T-cell (primary cell): ENCODE data around the gene PTPRD. TPM values are rescaled to one million over a fixed set of nuclear protein-coding genes. Genes with fewer than 3 reads are reported as not detected.

Source experiments
- ATAC-seq, 4 experiments: fragments of 200-7000 bp in 3 of 4; fragments of 150-1000 bp in 1 of 4; cut with Tn5 transposase; replicated peaks in 1 of 4; 1 replicate in 3 of 4; 2 replicates in 1 of 4; pipeline ENCODE4 v1.10.0; 2021; ENCODE audit warnings: moderate library complexity in 3 of 4, mild to moderate bottlenecking in 2 of 4, moderate number of reproducible peaks in 1 of 4
- CTCF ChIA-PET, 2 donors: fragments of 300-600 bp; sonication (Branson Sonifier 250); formaldehyde crosslinking; loops; one replicate each; lab custom pipeline; 2022; ENCODE audit warnings: antibody characterized with exemption in 2 of 2; lab: Charles Lee
- POLR2A ChIA-PET, 2 donors: fragments of 300-600 bp; sonication (Branson Sonifier 250); formaldehyde crosslinking; loops; one replicate each; lab custom pipeline; 2022; ENCODE audit warnings: antibody characterized with exemption in 2 of 2; lab: Charles Lee
- DNase-seq, 35 experiments: peaks; one replicate each; pipeline versions ENCODE4 v3.0.0 to v3.0.0-alpha.2; 2013 to 2023
- H3K27ac ChIP-seq: one replicate; pipeline ENCODE4 v1.5.1; 2013; ENCODE audit warnings: low read length
- H3K27me3 ChIP-seq, 2 experiments: replicated peaks in 1 of 2; 1 replicate in 1 of 2; 2 replicates in 1 of 2; pipeline versions ENCODE4 v1.6.1 to v1.7.0; 2013; ENCODE audit warnings: low read length in 1 of 2, mixed read lengths in 1 of 2; ENCODE audit not compliant: control insufficient read depth in 2 of 2, insufficient read depth in 2 of 2; ENCODE audit errors: extremely low read depth in 1 of 2
- H3K36me3 ChIP-seq, 2 donors: 1 replicate in 1 of 2; 2 replicates in 1 of 2; pipeline versions ENCODE4 v1.6.1 to v1.7.0; 2013; ENCODE audit warnings: low read length in 1 of 2; ENCODE audit not compliant: control insufficient read depth in 2 of 2, insufficient read depth in 1 of 2; ENCODE audit errors: extremely low read depth in 1 of 2
- H3K4me1 ChIP-seq, 2 experiments: 1 replicate in 1 of 2; 2 replicates in 1 of 2; pipeline versions ENCODE4 v1.6.1 to v1.7.0; 2013; ENCODE audit warnings: low read length in 2 of 2, mixed read lengths in 1 of 2; ENCODE audit not compliant: insufficient read depth in 2 of 2, control insufficient read depth in 1 of 2; ENCODE audit errors: extremely low read depth in 1 of 2
- H3K4me3 ChIP-seq, 2 donors: 1 replicate in 1 of 2; 2 replicates in 1 of 2; pipeline versions ENCODE4 v1.5.1 to v1.7.0; 2013; ENCODE audit warnings: mild to moderate bottlenecking in 2 of 2, low read length in 1 of 2, moderate library complexity in 1 of 2; ENCODE audit not compliant: control insufficient read depth in 1 of 2; ENCODE audit errors: extremely low read depth in 1 of 2
- H3K9me3 ChIP-seq: 2 replicates; pipeline ENCODE4 v1.7.0; 2013
- H3K27ac Mint-ChIP-seq, 2 donors: one replicate each; pipeline ENCODE4 v1.8.0; 2020 to 2021; ENCODE audit warnings: mild to moderate bottlenecking in 2 of 2, mixed read lengths in 2 of 2
- H3K27me3 Mint-ChIP-seq, 2 donors: one replicate each; pipeline ENCODE4 v1.8.0; 2021 to 2022; ENCODE audit warnings: mixed read lengths in 2 of 2
- H3K36me3 Mint-ChIP-seq: one replicate; pipeline ENCODE4 v1.8.0; 2021; ENCODE audit warnings: mixed read lengths
- H3K4me1 Mint-ChIP-seq, 3 donors: one replicate each; pipeline ENCODE4 v1.8.0; 2020 to 2022; ENCODE audit warnings: mixed read lengths in 3 of 3, mild to moderate bottlenecking in 1 of 3
- H3K4me3 Mint-ChIP-seq, 3 donors: one replicate each; pipeline ENCODE4 v1.8.0; 2020 to 2022; ENCODE audit warnings: mild to moderate bottlenecking in 3 of 3, mixed read lengths in 3 of 3, moderate library complexity in 3 of 3
- H3K9me3 Mint-ChIP-seq, 3 donors: one replicate each; pipeline ENCODE4 v1.8.0; 2020 to 2022; ENCODE audit warnings: mixed read lengths in 3 of 3
- WGBS: methylation state at CpG from one replicate; pipeline ENCODE4 v1.1.5; 2013; ENCODE audit warnings: missing lambda C conversion rate; ENCODE audit not compliant: insufficient coverage; 5-methylcytosine and 5-hydroxymethylcytosine counted together
- total RNA-seq, 35 experiments: library from RNA in 6 of 35; stranded (reverse) in 6 of 35; fragments of 120-200 nt in 1 of 35; gene quantifications; one replicate each; pipeline versions ENCODE4 v1.2.1 to v1.2.4 and lab custom pipeline; 2013 to 2026

Gene PTPRD
- total RNA-seq, 5 donors from 2014 or later (not counting 1 experiment from before 2014, with no cell fraction given): 0.13 to 0.61 (median 0.38) TPM; not detected in 2

- no CpG with 5 or more reads among the region's 3 CpGs for WGBS
- H3K27ac ChIP-seq: no peak overlapping the region
- Mint-ChIP-seq H3K36me3 (no peaks in the 10 kb centered on the region), H3K27ac (no peak overlapping the region), H3K27me3 (no peaks in the 10 kb centered on the region), H3K4me3 (no peak overlapping the region), H3K4me1 (no peaks in the 10 kb centered on the region), H3K9me3 (no peaks in the 10 kb centered on the region)
- POLR2A ChIA-PET: no interaction called here
- H3K4me1 ChIP-seq: no peaks in the 10 kb centered on the region
- H3K9me3 ChIP-seq: no peaks in the 10 kb centered on the region
- no peak for DNase-seq
- no peak for ATAC-seq
- H3K4me3 ChIP-seq: no peak overlapping the region
- no peaks in the 10 kb centered on the region for H3K27me3 ChIP-seq
- no peaks in the 10 kb centered on the region for H3K36me3 ChIP-seq
- CTCF ChIA-PET: no interaction called here
Observed at GRCh38 chr9:8533681-8534080, 2079.1 kb downstream of the PTPRD start.

- H3K4me3 ChIP-seq: no peak overlapping the region
- no peaks in the 10 kb centered on the region for H3K9me3 Mint-ChIP-seq
- H3K36me3 Mint-ChIP-seq: no peaks in the 10 kb centered on the region
- no peaks in the 10 kb centered on the region for H3K4me1 ChIP-seq
- DNase-seq: no peak
- POLR2A ChIA-PET: no interaction called here
- no peak overlapping the region for H3K27ac Mint-ChIP-seq
- no peaks in the 10 kb centered on the region for H3K27me3 Mint-ChIP-seq
- no peak overlapping the region for H3K27ac ChIP-seq
- H3K9me3 ChIP-seq: no peaks in the 10 kb centered on the region
- H3K36me3 ChIP-seq: no peaks in the 10 kb centered on the region
- CTCF ChIA-PET: no interaction called here
- no peaks in the 10 kb centered on the region for H3K4me1 Mint-ChIP-seq
- no peak for ATAC-seq
- H3K27me3 ChIP-seq: no peaks in the 10 kb centered on the region
- WGBS: 84% methylated on average over 2 of the region's 8 CpGs
- H3K4me3 Mint-ChIP-seq: no peak overlapping the region
Observed at GRCh38 chr9:8531826-8532415, 2080.9 kb downstream of the PTPRD start.

GRCh38 chr9:8521112-8521511 lies 2091.7 kb downstream of the PTPRD start:
- H3K9me3 Mint-ChIP-seq: no peaks in the 10 kb centered on the region
- ChIA-PET POLR2A (no interaction called here), CTCF (no interaction called here)
- H3K4me3 ChIP-seq: no peak overlapping the region
- H3K4me3 Mint-ChIP-seq: no peak overlapping the region
- H3K36me3 Mint-ChIP-seq: no peaks in the 10 kb centered on the region
- H3K36me3 ChIP-seq: no peaks in the 10 kb centered on the region
- ATAC-seq (no peak), DNase-seq (no peak)
- H3K9me3 ChIP-seq: no peaks in the 10 kb centered on the region
- H3K27me3 Mint-ChIP-seq: no peaks in the 10 kb centered on the region
- no peaks in the 10 kb centered on the region for H3K4me1 ChIP-seq
- no peaks in the 10 kb centered on the region for H3K4me1 Mint-ChIP-seq
- H3K27me3 ChIP-seq: no peaks in the 10 kb centered on the region
- H3K27ac Mint-ChIP-seq: no peak overlapping the region
- no peak overlapping the region for H3K27ac ChIP-seq
- no CpG with 5 or more reads among the region's 3 CpGs for WGBS

GRCh38 chr9:8515748-8516147 lies 2097.1 kb downstream of the PTPRD start:
- no CpG with 5 or more reads among the region's 2 CpGs for WGBS

GRCh38 chr9:8514760-8515159 lies 2098.0 kb downstream of the PTPRD start:
- H3K9me3 Mint-ChIP-seq: no peaks in the 10 kb centered on the region
- Histone ChIP-seq H3K4me1 (no peaks in the 10 kb centered on the region), H3K4me3 (no peak overlapping the region), H3K27ac (no peak overlapping the region), H3K36me3 (no peaks in the 10 kb centered on the region), H3K9me3 (no peaks in the 10 kb centered on the region), H3K27me3 (no peaks in the 10 kb centered on the region)
- no peaks in the 10 kb centered on the region for H3K27me3 Mint-ChIP-seq
- no peak overlapping the region for H3K27ac Mint-ChIP-seq
- DNase-seq (no peak), ATAC-seq (no peak)
- no peak overlapping the region for H3K4me3 Mint-ChIP-seq
- POLR2A ChIA-PET: interaction anchor here in 1 of 2 donors (0.6 kb wide), 1 partner anchor 68 kb away, joined by 3 read pairs; no protein-coding TSS in a partner anchor
- no peaks in the 10 kb centered on the region for H3K4me1 Mint-ChIP-seq
- WGBS: no CpG with 5 or more reads among the region's 5 CpGs
- CTCF ChIA-PET: no interaction called here
- no peaks in the 10 kb centered on the region for H3K36me3 Mint-ChIP-seq

More at GRCh38 chr9:8515748-8516147, 2097.1 kb downstream of the PTPRD start:
- H3K36me3 ChIP-seq: no peaks in the 10 kb centered on the region
- no peaks in the 10 kb centered on the region for H3K27me3 ChIP-seq
- POLR2A ChIA-PET: interaction anchor here in 1 of 2 donors (0.6 kb wide), 1 partner anchor 23 kb away, joined by 3 read pairs; no protein-coding TSS in a partner anchor
- no peaks in the 10 kb centered on the region for H3K4me1 ChIP-seq
- CTCF ChIA-PET: no interaction called here
- no peaks in the 10 kb centered on the region for H3K9me3 ChIP-seq
- DNase-seq (no peak), ATAC-seq (no peak)
- H3K36me3 Mint-ChIP-seq: no peaks in the 10 kb centered on the region
- no peak overlapping the region for H3K4me3 ChIP-seq
- H3K9me3 Mint-ChIP-seq: no peaks in the 10 kb centered on the region
- no peak overlapping the region for H3K27ac ChIP-seq
- no peak overlapping the region for H3K4me3 Mint-ChIP-seq
- H3K27me3 Mint-ChIP-seq: no peaks in the 10 kb centered on the region
- no peak overlapping the region for H3K27ac Mint-ChIP-seq
- H3K4me1 Mint-ChIP-seq: no peaks in the 10 kb centered on the region

- Mint-ChIP-seq H3K27ac (no peak overlapping the region), H3K27me3 (no peaks in the 10 kb centered on the region), H3K9me3 (no peaks in the 10 kb centered on the region), H3K4me1 (no peaks in the 10 kb centered on the region), H3K4me3 (no peak overlapping the region), H3K36me3 (no peaks in the 10 kb centered on the region)
- DNase-seq (no peak), ATAC-seq (no peak)
- no peak overlapping the region for H3K4me3 ChIP-seq
- no peaks in the 10 kb centered on the region for H3K9me3 ChIP-seq
- ChIA-PET CTCF (no interaction called here), POLR2A (no interaction called here)
- H3K27ac ChIP-seq: no peak overlapping the region
- WGBS: 100% methylated on average over 1 of the region's 1 CpG
- H3K27me3 ChIP-seq: no peaks in the 10 kb centered on the region
- H3K36me3 ChIP-seq: no peaks in the 10 kb centered on the region
- H3K4me1 ChIP-seq: no peaks in the 10 kb centered on the region
Observed at GRCh38 chr9:8508671-8509290, 2104.0 kb downstream of the PTPRD start.
